NCI-H2029 (cell line): ENCODE measurements around the gene RGPD3.
A peak's percentile ranks its signal among the peaks of the same experiment; 100 is the strongest.
"Not testable (repeated sequence)": the region's sequence is repeated elsewhere in the genome, so short reads cannot be mapped to it uniquely, and the experiment has no call there.

Experiments
- DNase-seq: peaks from one replicate; lab custom pipeline; 2025; lab: John Stamatoyannopoulos, UW

RGPD3 gene

GRCh38 chr2:106468107-106468506 is at the start of gene RGPD3:
RGPD3 (minus strand) TSS chr2:106468413; CDS start chr2:106468288, 125 bp downstream.
- DNase-seq = not testable (repeated sequence)

- no peak for DNase-seq
These were observed 49.1 kb upstream of the RGPD3 start for GRCh38 chr2:106517329-106517728.

GRCh38 chr2:106516864-106517263 is 48.7 kb upstream of the RGPD3 start:
- no peak for DNase-seq

- peak; percentile 12 for DNase-seq
These were observed 48.2 kb upstream of the RGPD3 start for GRCh38 chr2:106516436-106516835.

- not testable (repeated sequence) for DNase-seq
These were observed 46.6 kb upstream of the RGPD3 start for GRCh38 chr2:106514827-106515226.

GRCh38 chr2:106513391-106513790 is 45.2 kb upstream of the RGPD3 start:
- DNase-seq = not testable (repeated sequence)

- not testable (repeated sequence) for DNase-seq
These were observed 43.7 kb upstream of the RGPD3 start for GRCh38 chr2:106511934-106512333.

- not testable (repeated sequence) for DNase-seq
These were observed 43.3 kb upstream of the RGPD3 start for GRCh38 chr2:106511476-106511901.

GRCh38 chr2:106510791-106511190 is 42.6 kb upstream of the RGPD3 start:
- not testable (repeated sequence) for DNase-seq

GRCh38 chr2:106509374-106509770 is 41.2 kb upstream of the RGPD3 start:
- DNase-seq = not testable (repeated sequence)

GRCh38 chr2:106508660-106509373 is 40.6 kb upstream of the RGPD3 start:
- not testable (repeated sequence) for DNase-seq

GRCh38 chr2:106506002-106506687 is 37.9 kb upstream of the RGPD3 start:
- DNase-seq = not testable (repeated sequence)

GRCh38 chr2:106504787-106505186 is 36.6 kb upstream of the RGPD3 start:
- DNase-seq = not testable (repeated sequence)

GRCh38 chr2:106504192-106504591 is 36.0 kb upstream of the RGPD3 start:
- not testable (repeated sequence) for DNase-seq

GRCh38 chr2:106502351-106502750 is 34.1 kb upstream of the RGPD3 start:
- not testable (repeated sequence) for DNase-seq

- not testable (repeated sequence) for DNase-seq
These were observed 32.1 kb upstream of the RGPD3 start for GRCh38 chr2:106500350-106500749.

GRCh38 chr2:106498549-106498948 is 30.3 kb upstream of the RGPD3 start:
- DNase-seq = not testable (repeated sequence)

- DNase-seq = not testable (repeated sequence)
These were observed 24.7 kb upstream of the RGPD3 start for GRCh38 chr2:106492913-106493312.

GRCh38 chr2:106492399-106492798 is 24.2 kb upstream of the RGPD3 start:
- not testable (repeated sequence) for DNase-seq

GRCh38 chr2:106489701-106490100 is 21.5 kb upstream of the RGPD3 start:
- not testable (repeated sequence) for DNase-seq

GRCh38 chr2:106487386-106488191 is 19.4 kb upstream of the RGPD3 start:
- not testable (repeated sequence) for DNase-seq
